ENCODE results near the gene PLEKHA8. TPM values are rescaled to one million over a fixed set of nuclear protein-coding genes. Genes with fewer than 3 reads are reported as not detected.
A peak's percentile ranks its signal among the peaks of the same experiment; 100 is the strongest.

The PLEKHA8 gene
- total RNA-seq, 2 experiments from 2014 or later, result 16.8 to 17.1 TPM

- ChIA-PET POLR2A (no interaction called here), CTCF (interaction anchor here (0.7 to 1.8 kb wide), 4 partner anchors 8 to 315 kb away, joined by 3 to 6 read pairs (median 4); partner anchors contain the start of gene NOD1)
- Mint-ChIP-seq H3K4me3 (peak overlapping the region; percentile 54), H3K4me1 (ENCODE audit: low read depth) (peaks cover 41% of the 10 kb centered on the region), H3K36me3 (ENCODE audit: low read depth) (no peaks in the 10 kb centered on the region), H3K27ac (peak overlapping the region; percentile 85), H3K27me3 (no peaks in the 10 kb centered on the region), H3K9me3 (no peaks in the 10 kb centered on the region)
- TF ChIP-seq, protein P1, sequence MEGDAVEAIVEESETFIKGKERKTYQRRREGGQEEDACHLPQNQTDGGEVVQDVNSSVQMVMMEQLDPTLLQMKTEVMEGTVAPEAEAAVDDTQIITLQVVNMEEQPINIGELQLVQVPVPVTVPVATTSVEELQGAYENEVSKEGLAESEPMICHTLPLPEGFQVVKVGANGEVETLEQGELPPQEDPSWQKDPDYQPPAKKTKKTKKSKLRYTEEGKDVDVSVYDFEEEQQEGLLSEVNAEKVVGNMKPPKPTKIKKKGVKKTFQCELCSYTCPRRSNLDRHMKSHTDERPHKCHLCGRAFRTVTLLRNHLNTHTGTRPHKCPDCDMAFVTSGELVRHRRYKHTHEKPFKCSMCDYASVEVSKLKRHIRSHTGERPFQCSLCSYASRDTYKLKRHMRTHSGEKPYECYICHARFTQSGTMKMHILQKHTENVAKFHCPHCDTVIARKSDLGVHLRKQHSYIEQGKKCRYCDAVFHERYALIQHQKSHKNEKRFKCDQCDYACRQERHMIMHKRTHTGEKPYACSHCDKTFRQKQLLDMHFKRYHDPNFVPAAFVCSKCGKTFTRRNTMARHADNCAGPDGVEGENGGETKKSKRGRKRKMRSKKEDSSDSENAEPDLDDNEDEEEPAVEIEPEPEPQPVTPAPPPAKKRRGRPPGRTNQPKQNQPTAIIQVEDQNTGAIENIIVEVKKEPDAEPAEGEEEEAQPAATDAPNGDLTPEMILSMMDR (IDR thresholded peaks at IDR 0.05), result no peak
- peak; percentile 66 for DNase-seq
- ATAC-seq, result peak; percentile 66
- intact Hi-C loops (cut with micrococcal nuclease), result loop anchor here (10.0 kb wide), 1 partner anchor 111 kb away; no protein-coding TSS in a partner anchor
Observed at GRCh38 chr7:30163231-30163894, 135.2 kb downstream of the PLEKHA8 start.

DNA sequence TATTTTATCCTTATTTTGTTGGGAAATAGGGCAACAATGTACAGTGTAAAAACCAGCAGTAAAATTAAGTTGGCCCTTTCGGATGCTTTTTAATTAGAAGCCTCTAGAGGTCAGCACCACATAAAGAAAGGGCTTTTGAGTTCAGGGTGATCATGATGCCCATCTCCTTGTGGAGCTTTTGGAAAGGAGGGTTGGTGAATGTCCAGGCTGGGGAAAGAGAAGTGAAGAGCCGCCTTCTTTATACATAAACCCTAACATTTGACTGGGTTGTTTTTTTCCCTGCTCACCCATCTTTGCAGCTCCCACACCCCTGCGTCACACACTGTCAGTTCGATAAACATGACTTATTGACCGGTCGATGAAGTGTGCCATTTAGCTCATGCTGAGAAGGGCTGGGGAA is 136.4 kb downstream of the PLEKHA8 start:
- Mint-ChIP-seq H3K27ac (no peak overlapping the region), H3K9me3 (no peaks in the 10 kb centered on the region), H3K36me3 (ENCODE audit: low read depth) (no peaks in the 10 kb centered on the region), H3K4me3 (no peak overlapping the region), H3K27me3 (no peaks in the 10 kb centered on the region), H3K4me1 (ENCODE audit: low read depth) (peaks cover 31% of the 10 kb centered on the region)
- intact Hi-C loops (cut with micrococcal nuclease), result loop anchor here (10.0 kb wide), 1 partner anchor 110 kb away; no protein-coding TSS in a partner anchor
- ATAC-seq, result no peak
- DNase-seq, result no peak
- CTCF ChIA-PET, result interaction anchor here (0.7 to 1.8 kb wide), 12 partner anchors 10 to 570 kb away, joined by 3 to 7 read pairs (median 4); partner anchors contain the start of gene NOD1
- TF ChIP-seq, protein P1 (IDR thresholded peaks at IDR 0.05), result peak; percentile 52
- POLR2A ChIA-PET, result interaction anchor here (0.6 to 0.7 kb wide), 2 partner anchors 10 to 87 kb away, joined by 3 read pairs; no protein-coding TSS in a partner anchor

DNA sequence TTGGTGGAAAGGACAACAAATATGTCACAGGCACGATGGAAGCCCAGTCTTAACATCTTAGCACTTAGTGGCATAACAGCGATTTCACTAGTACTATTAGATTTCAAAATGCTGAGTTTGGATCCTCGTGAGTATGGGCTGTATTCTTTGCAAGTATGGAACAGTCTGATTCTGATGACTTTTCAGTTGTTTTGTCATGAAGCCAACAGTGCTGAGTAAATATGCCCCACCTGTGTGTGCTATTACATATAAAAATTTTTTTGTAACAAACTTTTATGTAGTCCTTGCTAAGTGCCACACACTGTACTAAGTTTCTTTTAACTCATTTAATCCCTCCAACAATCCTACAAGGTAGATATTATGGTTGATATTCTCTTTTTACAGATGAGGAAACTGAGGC is 137.4 kb downstream of the PLEKHA8 start:
- ATAC-seq (no peak), DNase-seq (no peak)
- Mint-ChIP-seq H3K36me3 (ENCODE audit: low read depth) (no peaks in the 10 kb centered on the region), H3K9me3 (no peaks in the 10 kb centered on the region), H3K27me3 (no peaks in the 10 kb centered on the region), H3K27ac (no peak overlapping the region), H3K4me1 (ENCODE audit: low read depth) (peaks cover 21% of the 10 kb centered on the region), H3K4me3 (no peak overlapping the region)
- POLR2A ChIA-PET, result no interaction called here
- intact Hi-C loops (cut with micrococcal nuclease), result loop anchor here (10.0 kb wide), 1 partner anchor 109 kb away; no protein-coding TSS in a partner anchor
- TF ChIP-seq, protein P1 (IDR thresholded peaks at IDR 0.05), result no peak
- CTCF ChIA-PET, result interaction anchor here (1.4 kb wide), 1 partner anchor 110 kb away, joined by 4 read pairs; no protein-coding TSS in a partner anchor

GRCh38 chr7:30166155-30166840 is 138.1 kb downstream of the PLEKHA8 start:
- H3K4me1 Mint-ChIP-seq (ENCODE audit: low read depth), result peaks cover 21% of the 10 kb centered on the region
- no peak overlapping the region for H3K27ac Mint-ChIP-seq
- ChIA-PET CTCF (interaction anchor here (1.4 kb wide), 2 partner anchors 13 to 109 kb away, joined by 4 to 5 read pairs; no protein-coding TSS in a partner anchor), POLR2A (no interaction called here)
- H3K36me3 Mint-ChIP-seq (ENCODE audit: low read depth), result no peaks in the 10 kb centered on the region
- H3K27me3 Mint-ChIP-seq, result no peaks in the 10 kb centered on the region
- no peak overlapping the region for H3K4me3 Mint-ChIP-seq
- no peak for ATAC-seq
- DNase-seq, result no peak
- intact Hi-C loops (cut with micrococcal nuclease), result loop anchor here (10.0 kb wide), 1 partner anchor 109 kb away; no protein-coding TSS in a partner anchor
- no peaks in the 10 kb centered on the region for H3K9me3 Mint-ChIP-seq
- TF ChIP-seq, protein P1 (IDR thresholded peaks at IDR 0.05), result no peak
